Tibial nerve (tissue), 4 donors: Measurements from ENCODE around the gene ADPRH. TPM values are rescaled to one million over a fixed set of nuclear protein-coding genes. Genes with fewer than 3 reads are reported as not detected.

Experiments used
- DNase-seq, 2 donors: peaks; one replicate each; pipeline ENCODE4 v3.0.0-alpha.2; 2019; ENCODE audit warnings: low spot score in 2 of 2
- H3K27ac ChIP-seq, 4 donors: fragments of 200-600 bp; sonication (generic) in 3 of 4; one replicate each; pipeline ENCODE4 v1.5.1; 2017 to 2019; ENCODE audit warnings: mild to moderate bottlenecking in 1 of 4
- H3K27me3 ChIP-seq, 2 donors: fragments of 200-600 bp; sonication (generic) in 1 of 2; one replicate each; pipeline versions ENCODE4 v1.5.1 to v1.6.0; 2017 to 2019
- H3K36me3 ChIP-seq, 3 donors: fragments of 200-600 bp; sonication (generic); one replicate each; pipeline ENCODE4 v1.5.1; 2018 to 2019
- H3K4me1 ChIP-seq, 4 donors: fragments of 200-600 bp; sonication (generic) in 3 of 4; one replicate each; pipeline ENCODE4 v1.5.1; 2017 to 2019
- H3K4me3 ChIP-seq, 4 donors: fragments of 200-600 bp; sonication (generic) in 3 of 4; one replicate each; pipeline ENCODE4 v1.5.1; 2017 to 2019; ENCODE audit warnings: mild to moderate bottlenecking in 1 of 4, moderate library complexity in 1 of 4
- H3K9me3 ChIP-seq, 4 donors: fragments of 200-600 bp; sonication (generic) in 3 of 4; one replicate each; pipeline ENCODE4 v1.5.1; 2017 to 2019
- CTCF ChIP-seq, 5 experiments: fragments of 200-600 bp in 3 of 5; fragments of 450-650 bp in 2 of 5; sonication (generic) in 3 of 5; IDR thresholded peaks; one replicate each; pipeline ENCODE4 v1.5.1; 2016 to 2019; ENCODE audit warnings: antibody characterized with exemption in 5 of 5, mild to moderate bottlenecking in 3 of 5, moderate library complexity in 2 of 5
- EP300 ChIP-seq, 2 donors: sonication (generic); formaldehyde crosslinking; IDR thresholded peaks; one replicate each; pipeline ENCODE4 v1.6.1; 2017; ENCODE audit warnings: antibody characterized with exemption in 2 of 2, mild to moderate bottlenecking in 1 of 2
- POLR2A ChIP-seq, 2 donors: fragments of 450-650 bp; IDR thresholded peaks; one replicate each; pipeline ENCODE4 v1.6.1; 2017; ENCODE audit warnings: antibody characterized with exemption in 2 of 2, mild to moderate bottlenecking in 2 of 2, moderate library complexity in 2 of 2
- WGBS, 2 donors: methylation state at CpG; one replicate each; pipeline ENCODE4 v1.1.5; 2018; 5-methylcytosine and 5-hydroxymethylcytosine counted together
- total RNA-seq, 4 donors: library from RNA; depleted of rRNA; stranded (reverse); fragments of >200 nt; gene quantifications; one replicate each; pipeline ENCODE4 v1.1.0, GENCODE V29; 2016

The ADPRH gene
- total RNA-seq, 4 donors from 2014 or later: 7.6 to 12.0 (median 9.1) TPM

- H3K27me3 ChIP-seq: no peaks in the 10 kb centered on the region
- 71 to 72% methylated on average over 5 of the region's 5 CpGs for WGBS, 2 donors
Observed at GRCh38 chr3:119553823-119554415, 25.4 kb upstream of the ADPRH start.

GRCh38 chr3:119555309-119555735, 24.0 kb upstream of the ADPRH start:
- Histone ChIP-seq H3K36me3 (no peaks in the 10 kb centered on the region), H3K4me1 (no peaks in the 10 kb centered on the region), H3K9me3 (no peaks in the 10 kb centered on the region), H3K4me3 (no peak overlapping the region), H3K27ac (no peak overlapping the region), H3K27me3 (no peaks in the 10 kb centered on the region)
- DNase-seq: peak in 1 of 2 donors; percentile 20
- WGBS, 2 donors: 48 to 73% methylated on average over 4 of the region's 4 CpGs
- TF ChIP-seq POLR2A (IDR thresholded peaks at IDR 0.05) (no peak), EP300 (IDR thresholded peaks at IDR 0.05) (peak in 1 of 2 donors; percentile 18)

More at GRCh38 chr3:119553823-119554415, 25.4 kb upstream of the ADPRH start:
- H3K4me1 ChIP-seq: no peaks in the 10 kb centered on the region
- DNase-seq: no peak
- no peak for TF ChIP-seq POLR2A (IDR thresholded peaks at IDR 0.05)
- H3K4me3 ChIP-seq: no peak overlapping the region
- no peaks in the 10 kb centered on the region for H3K9me3 ChIP-seq
- no peak overlapping the region for H3K27ac ChIP-seq
- H3K36me3 ChIP-seq: no peaks in the 10 kb centered on the region

DNA sequence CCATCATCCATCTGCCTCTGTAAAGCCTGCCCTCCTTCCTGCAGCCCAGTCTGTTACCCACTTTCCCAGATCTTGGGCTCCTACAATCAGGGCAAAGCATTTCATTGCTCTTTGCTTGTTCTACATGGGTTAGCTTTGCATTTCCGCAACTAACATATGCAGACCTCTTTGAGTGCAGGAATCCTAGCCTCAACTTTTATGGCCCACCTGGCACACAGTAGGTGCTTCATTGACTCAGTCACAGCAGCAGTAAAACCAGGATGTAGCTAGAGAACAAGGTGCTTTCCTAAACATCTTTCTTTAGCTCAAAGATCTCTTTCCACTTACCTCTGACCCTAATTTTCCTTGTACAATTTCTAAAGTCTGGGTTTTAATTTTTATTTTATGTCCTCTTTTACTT, 23.4 kb upstream of the ADPRH start:
- Histone ChIP-seq H3K4me3 (no peak overlapping the region), H3K36me3 (no peaks in the 10 kb centered on the region), H3K27me3 (no peaks in the 10 kb centered on the region), H3K9me3 (no peaks in the 10 kb centered on the region), H3K27ac (no peak overlapping the region), H3K4me1 (no peaks in the 10 kb centered on the region)
- no peak for DNase-seq
- WGBS, 2 donors: 80 to 93% methylated on average over 1 of the region's 1 CpG
- no peak for TF ChIP-seq EP300 (IDR thresholded peaks at IDR 0.05)

DNA sequence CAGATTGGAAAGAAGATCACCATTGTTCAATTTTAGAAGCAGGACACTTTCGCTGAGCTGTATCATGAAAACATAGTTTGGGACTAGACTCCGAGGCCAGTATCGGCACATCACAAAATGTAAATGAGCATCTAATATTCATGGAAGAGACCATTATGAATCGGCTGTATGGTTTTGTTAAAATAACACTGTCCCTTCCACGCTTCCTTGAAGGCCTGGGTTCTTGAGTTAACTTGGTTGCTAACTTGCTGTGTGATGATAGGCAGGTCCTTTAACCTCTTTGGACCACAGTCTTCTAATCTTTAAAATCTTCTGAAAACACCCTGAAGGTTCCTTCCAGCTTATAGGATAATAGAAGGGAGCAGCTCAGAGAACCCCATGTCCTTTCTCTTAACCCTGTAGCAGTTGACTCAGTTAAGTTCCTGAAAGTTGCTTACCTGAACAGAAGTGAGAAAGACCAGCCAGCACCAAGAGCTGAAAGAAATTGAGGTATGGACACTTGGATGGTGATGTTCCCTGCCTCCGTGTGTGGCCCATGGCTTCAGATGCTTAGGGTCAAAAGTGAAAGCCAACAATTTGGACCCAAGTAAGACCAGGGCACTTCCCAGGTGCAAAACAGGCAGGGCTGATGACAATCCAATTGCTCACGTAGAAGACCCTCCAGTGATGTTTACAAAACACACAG, 22.0 kb upstream of the ADPRH start:
- no peaks in the 10 kb centered on the region for H3K36me3 ChIP-seq
- no peak overlapping the region for H3K27ac ChIP-seq
- 87 to 93% methylated on average over 7 of the region's 7 CpGs for WGBS, 2 donors
- H3K9me3 ChIP-seq: no peaks in the 10 kb centered on the region
- no peak for DNase-seq
- no peak overlapping the region for H3K4me3 ChIP-seq
- TF ChIP-seq EP300 (IDR thresholded peaks at IDR 0.05) (no peak), CTCF (IDR thresholded peaks at IDR 0.05) (no peak), POLR2A (IDR thresholded peaks at IDR 0.05) (no peak)
- no peaks in the 10 kb centered on the region for H3K27me3 ChIP-seq
- H3K4me1 ChIP-seq: no peaks in the 10 kb centered on the region

DNA sequence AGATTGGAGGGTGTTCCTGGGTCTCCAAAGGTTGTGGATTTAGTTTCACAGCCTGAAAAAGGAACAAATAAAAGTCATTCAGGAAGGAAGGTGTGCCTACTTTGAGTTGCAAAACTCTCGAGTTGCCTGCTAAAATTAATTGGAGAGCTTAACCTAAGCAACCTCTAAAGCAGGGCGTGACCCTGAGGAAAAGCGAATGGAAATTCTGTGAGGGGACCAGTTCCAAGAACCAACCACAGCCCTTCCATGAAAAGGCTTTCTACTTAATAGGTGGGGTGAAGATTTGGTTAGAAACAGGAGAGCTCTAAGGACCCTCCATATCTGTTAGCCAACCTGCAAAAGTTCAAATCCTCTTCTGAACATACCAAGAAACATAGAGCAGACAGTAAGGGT, 21.4 kb upstream of the ADPRH start:
- H3K27ac ChIP-seq: no peak overlapping the region
- no peaks in the 10 kb centered on the region for H3K27me3 ChIP-seq
- no peaks in the 10 kb centered on the region for H3K9me3 ChIP-seq
- TF ChIP-seq POLR2A (IDR thresholded peaks at IDR 0.05): no peak
- no peak for TF ChIP-seq EP300 (IDR thresholded peaks at IDR 0.05)
- no peak for TF ChIP-seq CTCF (IDR thresholded peaks at IDR 0.05)
- DNase-seq: no peak
- no peaks in the 10 kb centered on the region for H3K36me3 ChIP-seq
- H3K4me3 ChIP-seq: no peak overlapping the region
- H3K4me1 ChIP-seq: no peaks in the 10 kb centered on the region
- 70 to 78% methylated on average over 3 of the region's 3 CpGs for WGBS, 2 donors

DNA sequence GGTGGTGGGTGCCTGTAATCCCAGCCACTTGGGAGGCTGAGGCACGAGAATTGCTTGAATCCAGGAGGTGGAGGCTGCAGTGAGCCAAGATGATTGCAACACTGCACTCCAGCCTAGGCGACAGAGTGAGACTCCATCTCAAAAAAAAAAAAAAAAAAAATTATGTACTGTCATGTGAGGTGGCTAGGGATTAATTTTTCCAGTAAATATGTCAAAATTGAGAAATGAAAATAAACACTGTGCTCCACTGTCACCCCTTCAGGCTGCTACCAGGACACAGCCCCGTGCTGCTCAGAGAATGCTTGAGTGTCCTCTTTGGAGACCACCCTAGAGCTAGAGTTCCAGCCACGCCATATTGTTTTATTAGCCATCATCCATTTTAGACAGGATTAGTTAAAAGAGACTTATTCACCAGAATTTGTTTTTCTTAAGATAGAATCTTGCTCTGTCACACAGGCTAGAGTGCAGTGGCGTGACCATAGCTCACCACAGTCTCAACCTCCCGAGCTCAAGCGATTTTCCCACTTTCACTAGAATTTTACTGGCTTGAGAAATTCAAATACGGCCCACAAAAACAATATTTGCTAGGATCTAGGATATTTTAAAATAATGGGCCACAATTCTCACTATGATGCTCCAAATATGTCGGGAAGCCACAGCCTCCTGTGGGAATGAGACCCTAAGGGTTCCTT, 20.5 kb upstream of the ADPRH start:
- Histone ChIP-seq H3K27me3 (no peaks in the 10 kb centered on the region), H3K4me3 (no peak overlapping the region), H3K36me3 (no peaks in the 10 kb centered on the region), H3K9me3 (no peaks in the 10 kb centered on the region), H3K4me1 (no peaks in the 10 kb centered on the region), H3K27ac (no peak overlapping the region)
- WGBS, 2 donors: 93 to 96% methylated on average over 9 of the region's 9 CpGs
- TF ChIP-seq POLR2A (IDR thresholded peaks at IDR 0.05) (no peak), CTCF (IDR thresholded peaks at IDR 0.05) (no peak), EP300 (IDR thresholded peaks at IDR 0.05) (no peak)
- no peak for DNase-seq
